DND-41 (cell line): ENCODE results near the gene CEP41.

Experiments
- ATAC-seq: fragments of 200-7000 bp; cut with Tn5 transposase; 3 replicates; pipeline ENCODE4 v1.9.1; 2021; ENCODE audit warnings: low read depth; ENCODE audit not compliant: insufficient read depth
- DNase-seq: peaks from one replicate; pipeline ENCODE4 v3.0.0-alpha.2; 2020
- H2AFZ ChIP-seq: 2 replicates; pipeline ENCODE4 v1.6.0; 2012; ENCODE audit warnings: low read depth, low read length
- H3K27ac ChIP-seq: 2 replicates; pipeline ENCODE4 v1.5.1; 2012; ENCODE audit warnings: low read length, inconsistent platforms
- H3K27me3 ChIP-seq: fragments of 200-600 bp; sonication (generic); 2 replicates; pipeline ENCODE4 v1.6.0; 2012; ENCODE audit warnings: low read length, mild to moderate bottlenecking, inconsistent platforms; ENCODE audit not compliant: insufficient read depth, poor library complexity
- H3K36me3 ChIP-seq: 2 replicates; pipeline ENCODE4 v1.5.1; 2012; ENCODE audit warnings: low read length, inconsistent platforms; ENCODE audit not compliant: insufficient read depth
- H3K4me1 ChIP-seq: 2 replicates; pipeline ENCODE4 v1.5.1; 2012; ENCODE audit warnings: mild to moderate bottlenecking, low read length; ENCODE audit not compliant: insufficient read depth
- H3K4me2 ChIP-seq: 2 replicates; pipeline ENCODE4 v1.6.0; 2012; ENCODE audit warnings: mild to moderate bottlenecking, moderate library complexity, low read length, inconsistent platforms; ENCODE audit not compliant: insufficient read depth
- H3K4me3 ChIP-seq, 2 experiments: fragments of 200-600 bp in 1 of 2; shearing (Covaris generic) in 1 of 2; 2 replicates each; pipeline ENCODE4 v1.5.1; 2012 to 2016; ENCODE audit warnings: inconsistent platforms in 2 of 2, low read length in 2 of 2, mild to moderate bottlenecking in 2 of 2, low read depth in 1 of 2, moderate library complexity in 1 of 2
- H3K79me2 ChIP-seq: 2 replicates; pipeline ENCODE4 v1.6.0; 2012; ENCODE audit warnings: low read length, inconsistent platforms; ENCODE audit not compliant: insufficient read depth
- H3K9ac ChIP-seq: 2 replicates; pipeline ENCODE4 v1.6.0; 2012; ENCODE audit warnings: low read depth, mild to moderate bottlenecking, inconsistent platforms, low read length, moderate library complexity
- H3K9me3 ChIP-seq: 2 replicates; pipeline ENCODE4 v1.5.1; 2012; ENCODE audit warnings: low read length, moderate library complexity, mild to moderate bottlenecking, inconsistent platforms; ENCODE audit not compliant: insufficient read depth, severe bottlenecking
- H4K20me1 ChIP-seq: 2 replicates; pipeline ENCODE4 v1.6.0; 2012; ENCODE audit warnings: low read length; ENCODE audit not compliant: insufficient read depth
- EZH2 ChIP-seq: IDR thresholded peaks from 3 replicates; pipeline ENCODE4 v1.6.1; 2012; ENCODE audit warnings: borderline replicate concordance, low read depth, mild to moderate bottlenecking, moderate library complexity, low read length, inconsistent platforms; ENCODE audit not compliant: severe bottlenecking
- TF ChIP-seq, protein P1 (sequence below): IDR thresholded peaks from 2 replicates; pipeline ENCODE4 v1.5.1; 2012; ENCODE audit warnings: borderline replicate concordance, low read length, moderate library complexity, mild to moderate bottlenecking; ENCODE audit not compliant: poor library complexity, severe bottlenecking; ENCODE audit errors: extremely low read depth

The CEP41 gene

DNA sequence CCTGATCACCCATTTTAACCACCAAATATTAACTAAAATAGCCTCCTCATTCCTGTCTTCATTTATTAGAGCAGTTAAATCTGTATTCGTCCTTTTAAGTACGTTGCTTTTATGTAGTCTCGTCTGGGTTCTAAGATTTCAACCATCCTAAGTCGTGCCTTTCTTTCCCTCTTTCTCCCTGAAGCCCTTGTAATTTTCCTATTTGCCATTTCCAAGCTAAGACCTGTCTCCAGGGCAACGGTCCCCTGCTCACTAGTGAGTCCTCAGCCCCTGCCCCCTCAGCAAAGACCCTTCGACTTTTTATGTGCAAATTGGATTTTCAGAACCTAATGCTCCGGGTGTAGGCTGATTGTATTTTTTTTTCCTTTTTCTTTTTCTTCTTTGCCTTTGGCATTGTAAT, 35.0 kb upstream of the CEP41 start:
- Histone ChIP-seq H3K4me3 (no peak overlapping the region), H3K4me2 (no peak overlapping the region), H2AFZ (no peak overlapping the region), H3K9ac (no peak overlapping the region), H3K9me3 (no peaks in the 10 kb centered on the region), H3K4me1 (no peaks in the 10 kb centered on the region), H3K36me3 (no peaks in the 10 kb centered on the region), H3K79me2 (no peaks in the 10 kb centered on the region), H3K27ac (no peak overlapping the region), H4K20me1 (no peaks in the 10 kb centered on the region), H3K27me3 (no peaks in the 10 kb centered on the region)
- ATAC-seq = no peak
- no peak for DNase-seq
- no peak for TF ChIP-seq EZH2

DNA sequence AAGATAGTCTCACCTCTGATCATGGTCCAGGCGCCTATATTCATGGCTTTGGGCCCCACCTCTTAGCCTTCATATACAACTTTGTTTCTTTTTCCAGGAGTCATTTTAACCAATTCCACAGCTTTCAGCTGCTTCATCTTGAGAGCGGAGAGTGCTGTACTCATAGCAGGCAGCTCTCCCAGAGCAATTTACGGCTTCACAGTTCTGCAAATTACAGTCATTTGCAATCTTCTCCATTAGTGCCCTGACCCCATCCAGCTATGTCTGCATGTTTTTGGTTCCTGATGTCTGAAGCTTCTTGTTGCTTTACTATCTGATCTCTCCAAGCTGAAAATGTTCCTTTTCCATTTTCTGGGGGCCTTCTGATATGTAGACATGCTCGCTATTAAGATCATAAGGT, 33.1 kb upstream of the CEP41 start:
- H3K36me3 ChIP-seq = no peaks in the 10 kb centered on the region
- H3K9me3 ChIP-seq = no peaks in the 10 kb centered on the region
- no peak for TF ChIP-seq EZH2
- TF ChIP-seq, protein P1, sequence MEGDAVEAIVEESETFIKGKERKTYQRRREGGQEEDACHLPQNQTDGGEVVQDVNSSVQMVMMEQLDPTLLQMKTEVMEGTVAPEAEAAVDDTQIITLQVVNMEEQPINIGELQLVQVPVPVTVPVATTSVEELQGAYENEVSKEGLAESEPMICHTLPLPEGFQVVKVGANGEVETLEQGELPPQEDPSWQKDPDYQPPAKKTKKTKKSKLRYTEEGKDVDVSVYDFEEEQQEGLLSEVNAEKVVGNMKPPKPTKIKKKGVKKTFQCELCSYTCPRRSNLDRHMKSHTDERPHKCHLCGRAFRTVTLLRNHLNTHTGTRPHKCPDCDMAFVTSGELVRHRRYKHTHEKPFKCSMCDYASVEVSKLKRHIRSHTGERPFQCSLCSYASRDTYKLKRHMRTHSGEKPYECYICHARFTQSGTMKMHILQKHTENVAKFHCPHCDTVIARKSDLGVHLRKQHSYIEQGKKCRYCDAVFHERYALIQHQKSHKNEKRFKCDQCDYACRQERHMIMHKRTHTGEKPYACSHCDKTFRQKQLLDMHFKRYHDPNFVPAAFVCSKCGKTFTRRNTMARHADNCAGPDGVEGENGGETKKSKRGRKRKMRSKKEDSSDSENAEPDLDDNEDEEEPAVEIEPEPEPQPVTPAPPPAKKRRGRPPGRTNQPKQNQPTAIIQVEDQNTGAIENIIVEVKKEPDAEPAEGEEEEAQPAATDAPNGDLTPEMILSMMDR = no peak
- H3K79me2 ChIP-seq = no peaks in the 10 kb centered on the region
- no peaks in the 10 kb centered on the region for H4K20me1 ChIP-seq
- no peak overlapping the region for H3K27ac ChIP-seq
- H2AFZ ChIP-seq = no peak overlapping the region
- H3K27me3 ChIP-seq = no peaks in the 10 kb centered on the region
- ATAC-seq = no peak
- H3K4me3 ChIP-seq = no peak overlapping the region
- DNase-seq = no peak
- no peak overlapping the region for H3K4me2 ChIP-seq
- H3K9ac ChIP-seq = no peak overlapping the region
- H3K4me1 ChIP-seq = no peaks in the 10 kb centered on the region

DNA sequence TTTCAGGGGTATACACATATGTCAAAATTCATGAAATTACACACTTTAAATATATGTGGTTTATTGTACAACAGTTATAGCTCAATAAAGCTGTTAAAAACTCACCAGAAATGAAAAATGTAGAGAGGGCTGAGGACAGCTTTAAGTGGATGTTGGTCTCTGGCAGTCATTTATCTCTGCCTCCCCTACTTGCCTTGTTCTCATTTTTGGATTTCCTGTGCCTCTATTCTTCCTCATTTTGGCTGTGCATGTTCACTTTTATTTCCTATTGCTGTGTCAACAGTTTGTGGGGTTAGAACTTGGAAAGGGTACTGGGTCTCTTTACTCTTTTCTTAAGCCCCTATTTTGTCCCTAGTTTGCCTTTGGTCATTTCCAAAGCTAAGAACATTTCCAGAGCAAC, 32.5 kb upstream of the CEP41 start:
- Histone ChIP-seq H3K79me2 (no peaks in the 10 kb centered on the region), H2AFZ (no peak overlapping the region), H3K36me3 (no peaks in the 10 kb centered on the region), H3K4me1 (no peaks in the 10 kb centered on the region), H3K9ac (no peak overlapping the region), H4K20me1 (no peaks in the 10 kb centered on the region), H3K27ac (no peak overlapping the region), H3K27me3 (no peaks in the 10 kb centered on the region), H3K4me3 (no peak overlapping the region), H3K9me3 (no peaks in the 10 kb centered on the region), H3K4me2 (no peak overlapping the region)
- TF ChIP-seq EZH2 = no peak
- TF ChIP-seq, protein P1 = no peak
- DNase-seq (no peak), ATAC-seq (no peak)

DNA sequence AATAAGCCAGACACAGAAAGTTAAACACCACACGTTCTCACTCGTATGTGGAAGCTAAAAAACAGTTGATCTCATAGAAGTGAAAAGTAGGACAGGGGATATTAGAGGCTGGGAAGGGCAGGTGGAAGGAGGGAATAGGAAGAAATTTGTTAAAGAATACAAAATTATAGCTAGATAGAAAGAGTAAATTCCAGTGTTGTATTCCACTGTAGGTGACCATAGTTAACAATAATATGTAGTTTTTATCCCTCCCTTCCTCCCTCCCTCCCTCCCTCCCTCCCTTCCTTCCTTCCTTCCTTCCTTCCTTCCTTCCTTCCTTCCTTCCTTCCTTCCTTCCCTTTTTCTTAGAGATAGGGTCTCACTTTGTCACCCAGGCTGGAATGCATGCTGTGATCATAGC, 31.2 kb upstream of the CEP41 start:
- no peak overlapping the region for H3K27ac ChIP-seq
- H3K27me3 ChIP-seq = no peaks in the 10 kb centered on the region
- no peak overlapping the region for H3K9ac ChIP-seq
- no peak overlapping the region for H3K4me2 ChIP-seq
- no peaks in the 10 kb centered on the region for H3K36me3 ChIP-seq
- H2AFZ ChIP-seq = no peak overlapping the region
- TF ChIP-seq, protein P1 = no peak
- no peak for TF ChIP-seq EZH2
- ATAC-seq (no peak), DNase-seq (no peak)
- H3K4me3 ChIP-seq = no peak overlapping the region
- no peaks in the 10 kb centered on the region for H3K9me3 ChIP-seq
- H4K20me1 ChIP-seq = no peaks in the 10 kb centered on the region
- H3K79me2 ChIP-seq = no peaks in the 10 kb centered on the region
- H3K4me1 ChIP-seq = no peaks in the 10 kb centered on the region
